ENCODE measurements around the gene AP3B1.
"Not testable (repeated sequence)": the region's sequence is repeated elsewhere in the genome, so short reads cannot be mapped to it uniquely, and the experiment has no call there.

The AP3B1 gene

GRCh38 chr5:78188681-78189080 is 105.8 kb downstream of the AP3B1 start:
- peaks cover 15% of the 10 kb centered on the region for H3K36me3 Mint-ChIP-seq (ENCODE audit: low read depth)
- not testable (repeated sequence) for H3K4me1 Mint-ChIP-seq (ENCODE audit: low read depth); H3K27ac Mint-ChIP-seq; H3K27me3 Mint-ChIP-seq (ENCODE audit: low read depth); H3K4me3 Mint-ChIP-seq
- H3K9me3 Mint-ChIP-seq: peaks cover 11% of the 10 kb centered on the region

- Mint-ChIP-seq H3K4me1 (ENCODE audit: low read depth) (peaks cover 6% of the 10 kb centered on the region), H3K27me3 (ENCODE audit: low read depth) (no peaks in the 10 kb centered on the region), H3K4me3 (no peak overlapping the region), H3K36me3 (ENCODE audit: low read depth) (peaks cover 19% of the 10 kb centered on the region), H3K9me3 (peaks cover 11% of the 10 kb centered on the region), H3K27ac (no peak overlapping the region)
These were observed 107.3 kb downstream of the AP3B1 start for GRCh38 chr5:78187172-78187571.

GRCh38 chr5:78182838-78183237 is 111.7 kb downstream of the AP3B1 start:
- no peaks in the 10 kb centered on the region for H3K27me3 Mint-ChIP-seq (ENCODE audit: low read depth)
- no peak overlapping the region for H3K4me3 Mint-ChIP-seq
- no peak overlapping the region for H3K27ac Mint-ChIP-seq
- H3K36me3 Mint-ChIP-seq (ENCODE audit: low read depth): peaks cover 16% of the 10 kb centered on the region
- peaks cover 5% of the 10 kb centered on the region for H3K4me1 Mint-ChIP-seq (ENCODE audit: low read depth)
- H3K9me3 Mint-ChIP-seq: peaks cover under 1% of the 10 kb centered on the region

GRCh38 chr5:78178356-78178755 is 116.1 kb downstream of the AP3B1 start:
- Mint-ChIP-seq H3K4me1 (ENCODE audit: low read depth) (peaks cover 5% of the 10 kb centered on the region), H3K27ac (no peak overlapping the region), H3K36me3 (ENCODE audit: low read depth) (peaks cover 36% of the 10 kb centered on the region), H3K9me3 (peaks cover 6% of the 10 kb centered on the region), H3K27me3 (ENCODE audit: low read depth) (no peaks in the 10 kb centered on the region), H3K4me3 (no peak overlapping the region)

- Mint-ChIP-seq H3K36me3 (ENCODE audit: low read depth) (peaks cover 63% of the 10 kb centered on the region), H3K9me3 (peaks cover 26% of the 10 kb centered on the region)
- not testable (repeated sequence) for H3K27me3 Mint-ChIP-seq (ENCODE audit: low read depth); H3K4me1 Mint-ChIP-seq (ENCODE audit: low read depth); H3K27ac Mint-ChIP-seq; H3K4me3 Mint-ChIP-seq
These were observed 124.2 kb downstream of the AP3B1 start for GRCh38 chr5:78170335-78170734.

GRCh38 chr5:78162253-78162862 is 132.1 kb downstream of the AP3B1 start:
- Mint-ChIP-seq H3K27ac (no peak overlapping the region), H3K36me3 (ENCODE audit: low read depth) (peaks cover 19% of the 10 kb centered on the region), H3K9me3 (no peaks in the 10 kb centered on the region), H3K27me3 (ENCODE audit: low read depth) (no peaks in the 10 kb centered on the region), H3K4me1 (ENCODE audit: low read depth) (no peaks in the 10 kb centered on the region), H3K4me3 (no peak overlapping the region)

- Mint-ChIP-seq H3K36me3 (ENCODE audit: low read depth) (peaks cover 50% of the 10 kb centered on the region), H3K27ac (no peak overlapping the region), H3K27me3 (ENCODE audit: low read depth) (no peaks in the 10 kb centered on the region), H3K4me3 (no peak overlapping the region), H3K9me3 (peaks cover 3% of the 10 kb centered on the region), H3K4me1 (ENCODE audit: low read depth) (no peaks in the 10 kb centered on the region)
These were observed 137.5 kb downstream of the AP3B1 start for GRCh38 chr5:78157001-78157400.

- Mint-ChIP-seq H3K27ac (no peak overlapping the region), H3K9me3 (peaks cover 3% of the 10 kb centered on the region), H3K4me1 (ENCODE audit: low read depth) (peaks cover 4% of the 10 kb centered on the region), H3K36me3 (ENCODE audit: low read depth) (peaks cover 54% of the 10 kb centered on the region), H3K27me3 (ENCODE audit: low read depth) (no peaks in the 10 kb centered on the region), H3K4me3 (no peak overlapping the region)
These were observed 142.8 kb downstream of the AP3B1 start for GRCh38 chr5:78151594-78152271.

GRCh38 chr5:78137290-78137689 is 157.2 kb downstream of the AP3B1 start:
- Mint-ChIP-seq H3K36me3 (ENCODE audit: low read depth) (peaks cover 22% of the 10 kb centered on the region), H3K4me1 (ENCODE audit: low read depth) (peaks cover 2% of the 10 kb centered on the region), H3K27me3 (ENCODE audit: low read depth) (no peaks in the 10 kb centered on the region), H3K9me3 (no peaks in the 10 kb centered on the region), H3K4me3 (no peak overlapping the region), H3K27ac (no peak overlapping the region)

GRCh38 chr5:78133423-78133822 is 161.1 kb downstream of the AP3B1 start:
- H3K4me3 Mint-ChIP-seq: no peak overlapping the region

GRCh38 chr5:78132507-78132906 is 162.0 kb downstream of the AP3B1 start:
- Mint-ChIP-seq H3K27ac (no peak overlapping the region), H3K4me1 (ENCODE audit: low read depth) (peaks cover 2% of the 10 kb centered on the region)

More at GRCh38 chr5:78133423-78133822, 161.1 kb downstream of the AP3B1 start:
- Mint-ChIP-seq H3K4me1 (ENCODE audit: low read depth) (peaks cover 2% of the 10 kb centered on the region), H3K27me3 (ENCODE audit: low read depth) (no peaks in the 10 kb centered on the region), H3K27ac (no peak overlapping the region), H3K36me3 (ENCODE audit: low read depth) (peaks cover 5% of the 10 kb centered on the region), H3K9me3 (no peaks in the 10 kb centered on the region)

GRCh38 chr5:78129597-78129996 is 164.9 kb downstream of the AP3B1 start:
- H3K4me3 Mint-ChIP-seq: no peak overlapping the region
- no peak overlapping the region for H3K27ac Mint-ChIP-seq
- H3K36me3 Mint-ChIP-seq (ENCODE audit: low read depth): peaks cover 11% of the 10 kb centered on the region
- H3K9me3 Mint-ChIP-seq: no peaks in the 10 kb centered on the region
- no peaks in the 10 kb centered on the region for H3K4me1 Mint-ChIP-seq (ENCODE audit: low read depth)
- H3K27me3 Mint-ChIP-seq (ENCODE audit: low read depth): no peaks in the 10 kb centered on the region

More at GRCh38 chr5:78132507-78132906, 162.0 kb downstream of the AP3B1 start:
- H3K36me3 Mint-ChIP-seq (ENCODE audit: low read depth): peaks cover 5% of the 10 kb centered on the region
- H3K9me3 Mint-ChIP-seq: no peaks in the 10 kb centered on the region
- H3K4me3 Mint-ChIP-seq: no peak overlapping the region
- no peaks in the 10 kb centered on the region for H3K27me3 Mint-ChIP-seq (ENCODE audit: low read depth)

GRCh38 chr5:78127875-78128274 is 166.6 kb downstream of the AP3B1 start:
- H3K9me3 Mint-ChIP-seq: no peaks in the 10 kb centered on the region
- H3K27me3 Mint-ChIP-seq (ENCODE audit: low read depth): no peaks in the 10 kb centered on the region
- peaks cover 13% of the 10 kb centered on the region for H3K36me3 Mint-ChIP-seq (ENCODE audit: low read depth)
- no peak overlapping the region for H3K4me3 Mint-ChIP-seq
- no peak overlapping the region for H3K27ac Mint-ChIP-seq
- H3K4me1 Mint-ChIP-seq (ENCODE audit: low read depth): no peaks in the 10 kb centered on the region

GRCh38 chr5:78126536-78126935 is 168.0 kb downstream of the AP3B1 start:
- H3K36me3 Mint-ChIP-seq (ENCODE audit: low read depth): peaks cover 20% of the 10 kb centered on the region
- no peaks in the 10 kb centered on the region for H3K9me3 Mint-ChIP-seq
- H3K4me3 Mint-ChIP-seq: no peak overlapping the region
- no peaks in the 10 kb centered on the region for H3K27me3 Mint-ChIP-seq (ENCODE audit: low read depth)
- H3K4me1 Mint-ChIP-seq (ENCODE audit: low read depth): no peaks in the 10 kb centered on the region
- no peak overlapping the region for H3K27ac Mint-ChIP-seq

- no peak overlapping the region for H3K27ac Mint-ChIP-seq
- no peaks in the 10 kb centered on the region for H3K27me3 Mint-ChIP-seq (ENCODE audit: low read depth)
- no peak overlapping the region for H3K4me3 Mint-ChIP-seq
- peaks cover 30% of the 10 kb centered on the region for H3K36me3 Mint-ChIP-seq (ENCODE audit: low read depth)
- no peaks in the 10 kb centered on the region for H3K9me3 Mint-ChIP-seq
- H3K4me1 Mint-ChIP-seq (ENCODE audit: low read depth): no peaks in the 10 kb centered on the region
These were observed 178.3 kb downstream of the AP3B1 start for GRCh38 chr5:78116167-78116566.

Measured in T-helper 1 cell treated with Interleukin-12 subunit alpha and Interleukin-12 subunit beta and Interleukin-4 antibody, amounts not matched to agents 30 μg/mL and 1 μg/mL, for 36 hours (primary cell).